ENCODE results near the gene JAKMIP1.

JAKMIP1 gene

GRCh38 chr4:6201580-6202091 is 1.3 kb upstream of the JAKMIP1 start:
- no peak for DNase-seq (ENCODE audit: low read depth)

DNA sequence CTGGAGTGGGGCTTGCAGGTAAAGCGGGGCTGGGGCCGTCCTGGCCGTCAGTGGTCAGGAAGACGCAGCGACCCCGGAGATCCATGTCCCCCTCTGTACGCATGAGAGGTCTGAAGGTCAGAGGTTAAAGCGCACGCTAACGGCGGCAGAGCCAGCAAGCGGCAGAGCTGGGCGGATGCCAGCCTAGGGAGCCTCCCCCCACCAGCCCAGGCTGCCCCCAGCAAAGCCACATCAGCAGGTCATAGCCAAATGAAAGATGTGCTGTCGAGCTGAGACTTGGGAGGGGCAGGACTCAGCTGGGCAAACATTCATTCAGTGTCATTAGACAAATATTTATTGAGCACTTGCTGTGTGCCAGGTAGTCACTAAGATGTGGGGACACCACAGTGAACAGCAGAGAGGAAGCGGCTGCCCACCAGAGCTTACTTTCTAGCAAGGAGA is 593 bp upstream of the JAKMIP1 start:
- no peak for DNase-seq (ENCODE audit: low read depth)

GRCh38 chr4:6199422-6199921 is 877 bp downstream of the JAKMIP1 start:
- no peak for DNase-seq (ENCODE audit: low read depth)

DNA sequence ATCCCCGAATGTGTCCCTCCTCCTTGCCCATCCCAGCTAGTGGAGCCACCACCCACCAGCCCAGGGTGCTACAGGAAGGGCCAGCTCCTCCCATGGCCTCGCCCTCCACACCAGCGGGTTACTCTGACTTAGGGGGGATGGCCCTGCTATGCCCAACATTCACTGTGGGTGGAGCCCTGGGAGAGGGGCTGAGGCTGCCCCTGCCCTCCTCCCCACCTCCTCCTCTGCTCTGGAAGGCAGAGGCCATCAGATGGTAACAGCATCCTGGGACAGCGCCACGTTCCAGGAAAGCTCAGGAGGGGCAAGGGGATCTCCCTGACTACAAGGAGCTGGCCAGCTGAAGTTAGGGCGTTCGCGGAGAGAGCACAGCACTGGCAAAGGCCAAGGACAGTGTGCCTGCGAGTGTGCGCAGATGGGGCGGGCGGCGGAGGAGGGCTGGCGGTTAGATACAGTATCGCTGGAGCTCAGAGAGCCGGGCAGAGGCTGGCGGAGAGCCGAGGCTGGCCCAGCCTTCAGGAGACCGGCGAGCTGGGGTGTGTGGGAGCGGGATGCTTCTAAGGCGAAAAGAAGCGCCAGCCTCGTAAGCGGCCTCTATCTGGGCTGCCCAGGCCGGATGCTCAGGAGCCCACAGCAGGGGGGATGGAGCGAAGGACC is 1.5 kb downstream of the JAKMIP1 start:
- DNase-seq (ENCODE audit: low read depth): no peak

GRCh38 chr4:6198278-6198677 is 2.1 kb downstream of the JAKMIP1 start:
- DNase-seq (ENCODE audit: low read depth): no peak

DNA sequence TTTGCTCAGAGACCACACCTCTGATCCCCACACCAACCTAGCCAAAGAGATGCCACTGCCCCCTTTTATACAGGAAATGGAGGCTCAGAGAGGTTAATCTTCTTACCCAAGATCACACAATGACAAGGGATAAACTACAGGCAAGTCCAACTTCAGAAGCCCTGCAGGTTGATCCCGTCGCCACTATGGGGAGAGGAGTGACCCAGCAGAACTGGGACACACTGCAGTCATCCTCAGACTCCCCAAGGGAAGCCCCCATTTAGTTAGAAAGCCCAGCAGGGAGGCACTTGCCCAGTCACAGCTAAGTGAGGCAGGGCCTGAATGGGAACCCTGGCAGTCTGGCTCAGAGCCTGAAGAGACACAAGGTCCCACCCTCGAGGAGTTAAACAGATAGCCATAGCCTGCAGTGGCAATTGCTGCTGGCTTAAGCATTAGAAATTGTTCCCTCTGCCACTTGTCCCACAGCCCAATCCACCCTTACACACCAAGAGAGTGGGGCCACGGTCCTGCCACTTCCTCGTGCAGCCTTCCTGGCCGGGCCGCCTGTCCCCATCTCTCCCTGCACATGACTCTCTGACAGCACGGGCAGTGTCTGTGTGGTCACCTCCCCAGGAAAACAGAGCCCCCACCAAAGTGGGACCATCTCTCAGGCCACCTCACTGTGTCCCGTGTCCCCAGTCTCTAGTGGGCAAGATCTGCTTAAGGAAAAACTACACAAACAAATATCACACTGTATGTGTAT is 2.7 kb downstream of the JAKMIP1 start:
- no peak for DNase-seq (ENCODE audit: low read depth)

DNA sequence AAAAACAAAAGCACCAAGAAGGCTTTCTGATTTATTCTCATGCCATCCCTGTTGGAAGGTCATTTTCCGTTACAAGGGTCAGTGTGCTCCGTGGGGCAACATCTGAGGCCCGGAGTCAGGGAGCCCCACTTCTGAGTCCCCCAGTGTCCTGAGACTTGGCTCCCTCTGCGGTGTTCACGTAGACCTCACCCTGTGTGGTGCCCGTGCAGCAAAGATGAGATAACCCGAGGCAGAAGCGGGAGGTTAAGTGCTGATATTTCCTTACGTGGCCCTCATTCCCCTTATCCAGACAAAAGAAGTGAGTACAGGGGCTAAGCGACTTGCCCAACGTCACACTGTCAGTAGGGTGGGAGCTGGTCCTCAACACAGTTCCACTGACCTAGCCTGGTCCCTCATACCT is 3.5 kb downstream of the JAKMIP1 start:
- no peak for DNase-seq (ENCODE audit: low read depth)

- DNase-seq (ENCODE audit: low read depth): no peak
Measured at GRCh38 chr4:6196324-6196723, 4.0 kb downstream of the JAKMIP1 start.

- DNase-seq (ENCODE audit: low read depth): no peak
Measured at GRCh38 chr4:6195602-6196319, 4.6 kb downstream of the JAKMIP1 start.

DNA sequence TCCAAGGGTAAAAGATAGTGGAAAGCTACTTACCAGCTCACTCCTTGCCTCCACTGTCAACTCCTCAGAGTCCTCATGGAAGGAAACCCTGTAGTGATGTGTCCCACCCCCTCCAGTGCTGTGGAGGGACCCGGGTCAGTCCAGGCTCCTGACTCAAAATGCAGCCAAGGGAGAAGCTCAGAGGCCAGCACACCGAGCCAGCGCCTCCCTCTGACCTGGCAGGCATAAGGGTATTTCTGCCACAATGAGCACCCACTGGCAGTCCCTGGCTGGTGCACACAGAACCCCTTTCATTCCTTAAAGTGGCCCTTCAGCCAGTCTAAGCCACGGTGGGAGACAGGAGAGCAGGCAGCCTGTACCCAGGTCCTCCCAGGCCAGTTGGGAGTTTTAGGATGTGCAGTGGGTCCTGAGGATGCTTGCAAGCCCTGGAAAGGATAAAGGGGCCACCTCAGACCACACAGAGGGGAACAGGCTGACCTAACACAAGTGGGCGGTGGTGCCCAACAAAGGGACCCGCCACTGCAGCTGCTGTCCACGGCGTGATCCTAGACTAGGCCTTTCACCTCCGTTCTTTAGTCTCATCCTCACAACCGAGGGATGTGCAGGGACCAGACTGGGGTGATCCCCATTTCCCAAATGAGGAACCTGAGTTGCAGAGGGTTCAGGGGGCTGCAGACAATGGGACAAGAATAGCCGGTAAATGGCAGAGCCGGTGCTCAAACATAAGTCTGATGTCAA is 5.7 kb downstream of the JAKMIP1 start:
- DNase-seq (ENCODE audit: low read depth): no peak

- no peak for DNase-seq (ENCODE audit: low read depth)
Measured at GRCh38 chr4:6193399-6193798, 7.0 kb downstream of the JAKMIP1 start.

DNA sequence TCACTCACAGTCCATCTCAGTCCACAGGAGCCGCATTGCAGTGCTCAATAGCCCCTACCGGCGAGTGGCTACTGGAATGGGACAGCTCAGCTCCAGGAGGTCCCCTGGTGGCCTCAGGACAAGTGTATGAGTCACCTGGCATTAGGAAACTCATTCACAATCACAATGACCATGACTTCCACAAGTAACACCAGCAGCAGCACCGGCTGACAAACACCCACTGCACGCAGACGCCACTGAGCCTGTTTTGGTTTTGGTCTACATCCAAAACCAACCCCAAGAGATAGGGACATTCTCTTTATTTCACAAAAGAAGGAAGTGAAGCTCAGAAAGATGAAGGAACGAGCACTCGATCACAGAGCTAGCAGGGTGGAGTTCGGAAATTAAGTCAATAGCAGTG is 8.1 kb downstream of the JAKMIP1 start:
- no peak for DNase-seq (ENCODE audit: low read depth)

DNA sequence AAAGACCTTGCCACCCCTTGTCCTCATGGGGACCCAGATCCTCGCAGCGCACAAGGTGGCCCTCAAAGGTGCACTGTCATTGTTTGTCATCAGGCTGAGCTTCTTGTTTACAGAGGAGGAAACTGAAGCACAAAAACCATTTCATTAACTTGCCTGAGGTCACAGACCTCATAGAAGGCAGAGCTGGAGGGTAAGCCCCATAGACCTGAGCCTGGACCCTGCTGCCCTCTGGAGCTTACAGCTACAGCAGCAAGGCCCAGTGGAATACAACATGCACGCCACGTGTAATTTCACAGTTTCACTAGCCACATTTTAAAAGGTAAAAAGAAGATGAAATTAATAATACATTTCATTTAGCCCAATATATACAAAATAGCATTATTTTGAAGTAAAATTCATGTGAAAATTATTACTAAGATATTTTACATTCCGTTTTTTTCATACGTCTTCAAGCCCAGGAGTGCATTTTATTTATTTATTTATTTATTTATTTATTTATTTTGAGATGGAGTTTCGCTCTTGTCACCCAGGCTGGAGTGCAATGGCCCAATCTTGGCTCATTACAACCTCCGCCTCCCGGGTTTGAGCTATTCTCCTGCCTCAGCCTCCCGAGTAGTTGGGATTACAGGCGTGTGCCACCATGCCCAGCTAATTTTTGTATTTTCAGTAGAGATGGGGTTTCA is 8.8 kb downstream of the JAKMIP1 start:
- no peak for DNase-seq (ENCODE audit: low read depth)

DNA sequence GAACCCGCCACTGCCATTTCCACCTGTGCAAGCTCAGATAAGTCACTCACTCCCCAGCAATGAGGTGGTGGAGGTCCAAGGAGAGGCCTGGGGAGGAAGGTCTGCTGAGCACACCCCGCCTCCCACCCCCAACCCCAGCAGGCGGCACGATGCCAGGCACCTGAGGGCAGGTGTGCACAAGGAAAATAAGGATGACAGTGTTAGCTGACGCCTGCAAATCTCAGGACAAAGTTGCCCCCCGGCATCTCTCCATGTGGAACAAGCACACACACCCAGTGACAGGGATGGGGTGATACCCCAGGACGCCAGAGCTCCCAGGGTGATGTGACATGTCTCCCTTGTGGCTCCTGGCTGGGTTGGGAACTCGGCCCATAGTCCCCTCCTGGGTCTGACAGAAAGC is 9.9 kb downstream of the JAKMIP1 start:
- no peak for DNase-seq (ENCODE audit: low read depth)

GRCh38 chr4:6189511-6189910 is 10.8 kb downstream of the JAKMIP1 start:
- DNase-seq (ENCODE audit: low read depth): no peak

GRCh38 chr4:6188687-6189305 is 11.6 kb downstream of the JAKMIP1 start:
- no peak for DNase-seq (ENCODE audit: low read depth)

- DNase-seq (ENCODE audit: low read depth): no peak
Measured at GRCh38 chr4:6184169-6184568, 16.2 kb downstream of the JAKMIP1 start.

- no peak for DNase-seq (ENCODE audit: low read depth)
Measured at GRCh38 chr4:6183740-6184139, 16.6 kb downstream of the JAKMIP1 start.

DNA sequence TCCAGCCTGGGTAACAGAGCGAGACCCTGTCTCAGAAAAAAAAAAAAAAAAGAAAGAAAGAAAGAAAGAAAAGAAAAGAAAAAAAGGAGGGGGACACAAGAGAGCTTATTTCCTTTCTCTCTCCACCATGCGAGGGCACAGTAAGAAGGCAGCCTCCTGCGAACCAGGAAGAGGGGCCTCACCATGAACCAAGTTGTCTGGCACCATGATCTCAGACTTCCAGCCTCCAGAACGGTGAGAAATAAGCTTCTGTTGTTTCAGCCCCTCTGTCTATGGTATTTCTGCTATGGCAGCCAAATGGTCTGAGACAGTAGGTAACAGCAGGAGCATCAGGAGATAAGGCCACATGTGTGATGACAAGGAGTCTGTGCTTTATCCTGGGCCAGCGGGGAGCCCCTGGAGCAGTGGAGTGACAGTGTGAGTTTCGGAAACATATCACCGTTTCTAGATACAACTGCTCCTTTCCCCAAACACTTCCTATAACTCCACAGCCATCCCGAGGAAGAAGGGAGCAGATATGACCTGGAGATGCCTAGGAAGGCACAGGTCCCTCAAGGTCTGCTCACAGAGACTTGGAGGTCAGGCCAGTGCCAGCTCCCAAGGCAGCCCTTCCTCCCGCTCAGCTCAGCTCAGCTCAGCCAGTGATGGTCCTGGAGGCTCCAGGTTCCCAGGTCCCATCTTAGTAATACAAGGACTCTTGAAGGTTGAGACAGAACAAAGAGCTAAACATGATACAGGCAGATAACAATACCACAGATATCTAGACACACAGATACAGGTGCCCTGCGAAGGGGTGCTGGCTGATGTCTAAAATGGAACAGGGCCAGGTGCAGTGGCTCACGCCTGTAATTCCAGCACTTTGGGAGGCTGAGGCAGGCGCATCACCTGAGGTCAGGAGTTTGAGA is 17.7 kb downstream of the JAKMIP1 start:
- DNase-seq (ENCODE audit: low read depth): no peak

Measured in GM04504 (cell line).